Osteoblast (primary cell): Measurements from ENCODE around the gene COL6A2. TPM values are rescaled to one million over a fixed set of nuclear protein-coding genes. Genes with fewer than 3 reads are reported as not detected.

ENCODE experiments used
- DNase-seq: peaks from one replicate; pipeline ENCODE4 v3.0.0; 2011; ENCODE audit warnings: low spot score, mixed read lengths; ENCODE audit not compliant: insufficient read length; ENCODE audit errors: missing footprints
- H2AFZ ChIP-seq: 2 replicates; pipeline ENCODE4 v1.6.0; 2011; ENCODE audit warnings: mild to moderate bottlenecking, low read length
- H3K27ac ChIP-seq: 2 replicates; pipeline ENCODE4 v1.5.1; 2011; ENCODE audit warnings: mild to moderate bottlenecking, low read depth, low read length, moderate library complexity
- H3K27me3 ChIP-seq: 2 replicates; pipeline ENCODE4 v1.6.0; 2012; ENCODE audit warnings: mild to moderate bottlenecking, control low read depth, inconsistent platforms, low read length, moderate library complexity; ENCODE audit not compliant: insufficient read depth
- H3K36me3 ChIP-seq: 2 replicates; pipeline ENCODE4 v1.5.1; 2011; ENCODE audit warnings: mild to moderate bottlenecking, low read length, control low read depth, moderate library complexity; ENCODE audit not compliant: insufficient read depth
- H3K4me1 ChIP-seq: 2 replicates; pipeline ENCODE4 v1.5.1; 2011; ENCODE audit warnings: mild to moderate bottlenecking, low read length, control low read depth, moderate library complexity; ENCODE audit not compliant: insufficient read depth
- H3K4me2 ChIP-seq: 2 replicates; pipeline ENCODE4 v1.6.0; 2011; ENCODE audit warnings: mild to moderate bottlenecking, low read length; ENCODE audit not compliant: insufficient read depth
- H3K4me3 ChIP-seq: fragments of 200-600 bp; sonication (generic); 3 replicates; pipeline ENCODE4 v1.5.1; 2012; ENCODE audit warnings: mild to moderate bottlenecking, low read length, inconsistent platforms; ENCODE audit not compliant: insufficient read depth
- H3K79me2 ChIP-seq: 2 replicates; pipeline ENCODE4 v1.6.0; 2012; ENCODE audit warnings: mild to moderate bottlenecking, low read length, control low read depth, inconsistent platforms; ENCODE audit not compliant: insufficient read depth
- H3K9me3 ChIP-seq: 2 replicates; pipeline ENCODE4 v1.5.1; 2011; ENCODE audit warnings: low read depth, low read length, control low read depth
- H4K20me1 ChIP-seq: 2 replicates; pipeline ENCODE4 v1.6.0; 2012; ENCODE audit warnings: mild to moderate bottlenecking, low read length, control low read depth; ENCODE audit not compliant: insufficient read depth
- CTCF ChIP-seq: IDR thresholded peaks from 2 replicates; pipeline ENCODE4 v1.5.1; 2011; ENCODE audit warnings: mild to moderate bottlenecking, low read depth, low read length, moderate library complexity; ENCODE audit errors: extremely low read depth
- total RNA-seq: library from RNA; depleted of rRNA; stranded (reverse); fragments of >200 nt; gene quantifications from 2 replicates; pipeline ENCODE4 v1.2.3, GENCODE V29; 2012

The COL6A2 gene
- total RNA-seq, 1 donor = 1,265 TPM

DNA sequence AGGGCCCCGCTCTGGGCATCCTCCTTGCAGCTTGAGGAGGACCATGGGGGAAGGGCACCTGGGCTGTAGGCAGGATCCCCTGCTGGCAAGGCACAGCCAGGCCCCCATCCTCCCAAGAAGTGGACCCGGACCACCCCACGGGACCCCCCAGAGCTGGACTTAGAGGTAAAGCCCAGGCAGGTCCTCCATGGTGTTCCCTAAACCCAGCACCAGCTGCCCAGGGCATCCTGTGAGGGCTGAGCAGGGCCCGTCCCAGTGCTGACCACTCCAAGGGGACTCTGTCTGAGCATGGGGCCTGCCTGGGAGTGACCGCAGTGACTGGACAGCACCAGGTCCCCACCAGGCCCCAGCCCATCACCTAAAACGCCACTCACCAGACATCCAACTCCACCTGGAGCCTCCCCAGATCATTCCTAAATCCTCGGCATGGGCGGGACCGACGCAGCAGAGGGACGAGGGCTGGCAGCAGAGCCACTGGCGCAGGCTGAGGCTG, 21.3 kb downstream of the COL6A2 start:
- Histone ChIP-seq H3K36me3 (peaks cover 95% of the 10 kb centered on the region), H3K79me2 (peaks cover 67% of the 10 kb centered on the region), H3K4me3 (no peak overlapping the region), H3K27ac (no peak overlapping the region), H3K27me3 (no peaks in the 10 kb centered on the region), H3K9me3 (peaks cover 2% of the 10 kb centered on the region), H3K4me1 (peaks cover 27% of the 10 kb centered on the region), H2AFZ (no peak overlapping the region), H4K20me1 (peaks cover 42% of the 10 kb centered on the region), H3K4me2 (no peak overlapping the region)
- TF ChIP-seq CTCF = no peak
- DNase-seq = peak; percentile 56

- Histone ChIP-seq H2AFZ (no peak overlapping the region), H3K4me1 (peaks cover 27% of the 10 kb centered on the region), H3K27ac (no peak overlapping the region), H4K20me1 (peaks cover 48% of the 10 kb centered on the region), H3K4me3 (no peak overlapping the region), H3K27me3 (no peaks in the 10 kb centered on the region), H3K4me2 (no peak overlapping the region), H3K9me3 (peaks cover 1% of the 10 kb centered on the region), H3K79me2 (peaks cover 68% of the 10 kb centered on the region), H3K36me3 (peaks cover 95% of the 10 kb centered on the region)
- peak; percentile 76 for DNase-seq
- no peak for TF ChIP-seq CTCF
Observed at GRCh38 chr21:46119637-46120271, 21.8 kb downstream of the COL6A2 start.

GRCh38 chr21:46120301-46121285, 22.7 kb downstream of the COL6A2 start:
- no peak overlapping the region for H3K27ac ChIP-seq
- H3K4me2 ChIP-seq = no peak overlapping the region
- H3K9me3 ChIP-seq = no peaks in the 10 kb centered on the region
- peaks cover 67% of the 10 kb centered on the region for H3K79me2 ChIP-seq
- no peak overlapping the region for H3K4me3 ChIP-seq
- peaks cover 27% of the 10 kb centered on the region for H3K4me1 ChIP-seq
- TF ChIP-seq CTCF = no peak
- no peaks in the 10 kb centered on the region for H3K27me3 ChIP-seq
- DNase-seq = peak; percentile 76
- no peak overlapping the region for H2AFZ ChIP-seq
- peaks cover 49% of the 10 kb centered on the region for H4K20me1 ChIP-seq
- H3K36me3 ChIP-seq = peaks cover 95% of the 10 kb centered on the region
